Adrenal gland (tissue), 12 donors: Measurements from ENCODE around the gene CEP43. TPM values are rescaled to one million over a fixed set of nuclear protein-coding genes. Genes with fewer than 3 reads are reported as not detected.

Experiments
- DNase-seq, 7 donors: peaks; one replicate each; pipeline ENCODE4 v3.0.0-alpha.2; 2019 to 2020
- H3K27ac ChIP-seq, 5 donors: fragments of 200-600 bp; sonication (generic) in 4 of 5; 1 replicate in 3 of 5; 2 replicates in 2 of 5; pipeline versions ENCODE4 v1.5.1 to v1.8.0; 2016 to 2020; ENCODE audit warnings: mild to moderate bottlenecking in 1 of 5
- H3K27me3 ChIP-seq: fragments of 200-600 bp; 2 replicates; pipeline ENCODE4 v1.8.0; 2021
- H3K36me3 ChIP-seq, 2 donors: fragments of 200-600 bp; replicated peaks in 1 of 2; 1 replicate in 1 of 2; 2 replicates in 1 of 2; pipeline versions ENCODE4 v1.5.1 to v1.8.0; 2018 to 2022
- H3K4me1 ChIP-seq, 2 donors: fragments of 200-600 bp; replicated peaks in 1 of 2; 1 replicate in 1 of 2; 2 replicates in 1 of 2; pipeline versions ENCODE4 v1.5.1 to v1.8.0; 2018 to 2021
- H3K4me3 ChIP-seq, 4 donors: fragments of 200-600 bp; sonication (generic) in 3 of 4; one replicate each; pipeline ENCODE4 v1.5.1; 2016 to 2018
- H3K9me3 ChIP-seq, 3 donors: fragments of 200-600 bp; sonication (generic) in 1 of 3; replicated peaks in 1 of 3; 1 replicate in 2 of 3; 2 replicates in 1 of 3; pipeline versions ENCODE4 v1.5.1 to v1.8.0; 2016 to 2021
- CTCF ChIP-seq, 6 experiments: fragments of 450-650 bp in 4 of 6; fragments of 200-600 bp in 2 of 6; sonication (generic) in 1 of 6; IDR thresholded peaks; 1 replicate in 5 of 6; 2 replicates in 1 of 6; pipeline versions ENCODE4 v1.5.1 to v1.8.0; 2016 to 2021; ENCODE audit warnings: antibody characterized with exemption in 6 of 6, mild to moderate bottlenecking in 2 of 6, moderate library complexity in 1 of 6
- POLR2A ChIP-seq, 2 donors: fragments of 450-650 bp; IDR thresholded peaks; one replicate each; pipeline ENCODE4 v1.6.1; 2017; ENCODE audit warnings: antibody characterized with exemption in 2 of 2, mild to moderate bottlenecking in 2 of 2, moderate library complexity in 1 of 2
- WGBS, 4 donors: extraction: QIAGEN DNeasy Blood & Tissue Kit in 2 of 4; methylation state at CpG; one replicate each; pipeline versions ENCODE4 v1.1.5 to v1.1.7; 2013 to 2017; 5-methylcytosine and 5-hydroxymethylcytosine counted together
- intact Hi-C, 2 donors: fragments of 100-400 bp; cut with DNase I; formaldehyde crosslinking; loops; one replicate each; pipeline versions ENCODE4 v1.14.1 to v1.15.0; 2022 to 2023
- polyA plus RNA-seq, 3 donors: library from polyadenylated mRNA; stranded (reverse); fragments of 200-250 nt in 2 of 3; fragments of 350-450 nt in 1 of 3; fragmentation: Illumina TruSeq in 1 of 3; extraction: RNeasy Lipid Tissue Mini Kit (QIAGEN cat#74804) in 1 of 3; gene quantifications; one replicate each; pipeline ENCODE4 v1.2.3, GENCODE V29; 2013 to 2014
- total RNA-seq, 9 donors: library from RNA; depleted of rRNA in 4 of 9; stranded (reverse); fragments of >200 nt in 4 of 9; fragments of 120-200 nt in 1 of 9; fragmentation: NEBNext Ultra II Directional in 1 of 9; extraction: Animal tissue kit (Norgen Biotek cat#: 25700) in 1 of 9; gene quantifications; one replicate each; pipeline versions ENCODE4 v1.1.0 to v1.2.4, GENCODE V29; 2013 to 2023
- donor health status: healthy with polysubstance abuse.
- donor health status: Bipolar disorder and iron deficiency.
- donor health status: DM: yes; HTN: yes; CAD: no.
- donor health status: DM: no; HTN: no; CAD: no.
- donor health status: DM: no; HTN: no; CAD: no.
- donor health status: DM: yes; HTN: yes; CAD: no.

The CEP43 gene
- total and polyA plus RNA-seq, 12 donors, result 10.1 to 36.7 (median 16.6) TPM

GRCh38 chr6:166976636-166977035, 22.6 kb upstream of the CEP43 start:
- no peak for DNase-seq
- 93 to 100% (median 99%) methylated on average over 1 to 2 of the region's 2 CpGs for WGBS, 4 donors
- TF ChIP-seq POLR2A (IDR thresholded peaks at IDR 0.05), result no peak
- no peak for TF ChIP-seq CTCF (IDR thresholded peaks at IDR 0.05)
- no peaks in the 10 kb centered on the region for H3K36me3 ChIP-seq
- no peaks in the 10 kb centered on the region for H3K27me3 ChIP-seq
- intact Hi-C loops, result no loop called here
- no peaks in the 10 kb centered on the region for H3K9me3 ChIP-seq
- H3K4me3 ChIP-seq, result no peak overlapping the region
- H3K4me1 ChIP-seq, result no peaks in the 10 kb centered on the region
- H3K27ac ChIP-seq, result no peak overlapping the region

- Histone ChIP-seq H3K27ac (no peak overlapping the region), H3K4me1 (no peaks in the 10 kb centered on the region), H3K36me3 (no peaks in the 10 kb centered on the region), H3K9me3 (no peaks in the 10 kb centered on the region), H3K4me3 (no peak overlapping the region), H3K27me3 (no peaks in the 10 kb centered on the region)
- no peak for DNase-seq
- intact Hi-C loops, result no loop called here
- WGBS, 4 donors, result 87 to 90% (median 89%) methylated on average over 9 of the region's 9 CpGs
- TF ChIP-seq CTCF (IDR thresholded peaks at IDR 0.05) (no peak), POLR2A (IDR thresholded peaks at IDR 0.05) (no peak)
These were observed 21.3 kb upstream of the CEP43 start for GRCh38 chr6:166977621-166978525.

GRCh38 chr6:166980738-166981137, 18.5 kb upstream of the CEP43 start:
- H3K9me3 ChIP-seq, result no peaks in the 10 kb centered on the region
- H3K27me3 ChIP-seq, result no peaks in the 10 kb centered on the region
- H3K4me1 ChIP-seq, result no peaks in the 10 kb centered on the region
- intact Hi-C loops, result no loop called here
- H3K4me3 ChIP-seq, result no peak overlapping the region
- TF ChIP-seq CTCF (IDR thresholded peaks at IDR 0.05) (no peak), POLR2A (IDR thresholded peaks at IDR 0.05) (no peak)
- WGBS, 4 donors, result 97 to 100% (median 98%) methylated on average over 3 of the region's 3 CpGs
- H3K27ac ChIP-seq, result no peak overlapping the region
- DNase-seq, result no peak
- H3K36me3 ChIP-seq, result no peaks in the 10 kb centered on the region

- Histone ChIP-seq H3K36me3 (no peaks in the 10 kb centered on the region), H3K27me3 (no peaks in the 10 kb centered on the region), H3K4me1 (no peaks in the 10 kb centered on the region), H3K27ac (no peak overlapping the region), H3K4me3 (no peak overlapping the region), H3K9me3 (no peaks in the 10 kb centered on the region)
- no peak for TF ChIP-seq CTCF (IDR thresholded peaks at IDR 0.05)
- no peak for TF ChIP-seq POLR2A (IDR thresholded peaks at IDR 0.05)
- intact Hi-C loops, result loop anchor here in 1 of 2 donors (5.0 kb wide), 1 partner anchor 200 kb away; no protein-coding TSS in a partner anchor
- no peak for DNase-seq
- WGBS, 4 donors, result 53 to 76% (median 64%) methylated on average over 6 of the region's 6 CpGs
These were observed 11.7 kb upstream of the CEP43 start for GRCh38 chr6:166987448-166987847.
